Measurements from ENCODE around the gene FOXP2. TPM values are rescaled to one million over a fixed set of nuclear protein-coding genes. Genes with fewer than 3 reads are reported as not detected.

FOXP2 gene
- total RNA-seq, 1 donor from 2014 or later, result not detected

GRCh38 chr7:114740941-114741340 is 326.3 kb downstream of the FOXP2 start:
- H3K36me3 Mint-ChIP-seq (ENCODE audit: low read depth), result no peaks in the 10 kb centered on the region
- ChIA-PET CTCF (no interaction called here), POLR2A (no interaction called here)
- H3K9me3 Mint-ChIP-seq, result no peaks in the 10 kb centered on the region
- H3K4me3 Mint-ChIP-seq, result no peak overlapping the region
- no peaks in the 10 kb centered on the region for H3K27me3 Mint-ChIP-seq
- intact Hi-C loops (cut with micrococcal nuclease), result no loop called here
- DNase-seq (no peak), ATAC-seq (ENCODE audit: low read depth) (no peak)
- no peaks in the 10 kb centered on the region for H3K4me1 Mint-ChIP-seq
- TF ChIP-seq, protein P1, sequence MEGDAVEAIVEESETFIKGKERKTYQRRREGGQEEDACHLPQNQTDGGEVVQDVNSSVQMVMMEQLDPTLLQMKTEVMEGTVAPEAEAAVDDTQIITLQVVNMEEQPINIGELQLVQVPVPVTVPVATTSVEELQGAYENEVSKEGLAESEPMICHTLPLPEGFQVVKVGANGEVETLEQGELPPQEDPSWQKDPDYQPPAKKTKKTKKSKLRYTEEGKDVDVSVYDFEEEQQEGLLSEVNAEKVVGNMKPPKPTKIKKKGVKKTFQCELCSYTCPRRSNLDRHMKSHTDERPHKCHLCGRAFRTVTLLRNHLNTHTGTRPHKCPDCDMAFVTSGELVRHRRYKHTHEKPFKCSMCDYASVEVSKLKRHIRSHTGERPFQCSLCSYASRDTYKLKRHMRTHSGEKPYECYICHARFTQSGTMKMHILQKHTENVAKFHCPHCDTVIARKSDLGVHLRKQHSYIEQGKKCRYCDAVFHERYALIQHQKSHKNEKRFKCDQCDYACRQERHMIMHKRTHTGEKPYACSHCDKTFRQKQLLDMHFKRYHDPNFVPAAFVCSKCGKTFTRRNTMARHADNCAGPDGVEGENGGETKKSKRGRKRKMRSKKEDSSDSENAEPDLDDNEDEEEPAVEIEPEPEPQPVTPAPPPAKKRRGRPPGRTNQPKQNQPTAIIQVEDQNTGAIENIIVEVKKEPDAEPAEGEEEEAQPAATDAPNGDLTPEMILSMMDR (IDR thresholded peaks at IDR 0.05), result no peak
- H3K27ac Mint-ChIP-seq, result no peak overlapping the region

- H3K4me3 Mint-ChIP-seq, result no peak overlapping the region
- intact Hi-C loops (cut with micrococcal nuclease), result no loop called here
- H3K36me3 Mint-ChIP-seq (ENCODE audit: low read depth), result no peaks in the 10 kb centered on the region
- TF ChIP-seq, protein P1 (IDR thresholded peaks at IDR 0.05), result no peak
- H3K27me3 Mint-ChIP-seq, result no peaks in the 10 kb centered on the region
- H3K27ac Mint-ChIP-seq, result no peak overlapping the region
- DNase-seq (no peak), ATAC-seq (ENCODE audit: low read depth) (no peak)
- no peaks in the 10 kb centered on the region for H3K9me3 Mint-ChIP-seq
- POLR2A ChIA-PET, result no interaction called here
- CTCF ChIA-PET, result no interaction called here
- no peaks in the 10 kb centered on the region for H3K4me1 Mint-ChIP-seq
Observed at GRCh38 chr7:114741911-114742310, 327.3 kb downstream of the FOXP2 start.

Measured in activated B cell treated with CpG ODN at 0.5 μM for 24 hours (primary cell).